PFSK-1 (cell line): Measurements from ENCODE around the gene GABRG2.

Experiments
- FOXP2 ChIP-seq: optimal IDR thresholded peaks from 2 replicates; pipeline ENCODE3; 2011; ENCODE audit warnings: borderline replicate concordance, control low read depth, inconsistent platforms; ENCODE audit not compliant: insufficient read depth; ENCODE audit errors: extremely low read length, extremely low read depth
- SIN3A ChIP-seq: IDR thresholded peaks from 2 replicates; pipeline ENCODE4 v1.6.1; 2012; ENCODE audit warnings: mild to moderate bottlenecking, low read length, moderate library complexity, borderline replicate concordance; ENCODE audit not compliant: insufficient read depth
- TF ChIP-seq, protein P1 (sequence below), 2 experiments: IDR thresholded peaks; 2 replicates each; pipeline versions ENCODE4 v1.6.1 to v1.8.0; 2011 to 2012; ENCODE audit warnings: low read depth in 2 of 2, low read length in 2 of 2, control low read depth in 1 of 2, inconsistent platforms in 1 of 2, mild to moderate bottlenecking in 1 of 2, moderate library complexity in 1 of 2; ENCODE audit not compliant: insufficient read depth in 1 of 2

- TF ChIP-seq, protein P1, sequence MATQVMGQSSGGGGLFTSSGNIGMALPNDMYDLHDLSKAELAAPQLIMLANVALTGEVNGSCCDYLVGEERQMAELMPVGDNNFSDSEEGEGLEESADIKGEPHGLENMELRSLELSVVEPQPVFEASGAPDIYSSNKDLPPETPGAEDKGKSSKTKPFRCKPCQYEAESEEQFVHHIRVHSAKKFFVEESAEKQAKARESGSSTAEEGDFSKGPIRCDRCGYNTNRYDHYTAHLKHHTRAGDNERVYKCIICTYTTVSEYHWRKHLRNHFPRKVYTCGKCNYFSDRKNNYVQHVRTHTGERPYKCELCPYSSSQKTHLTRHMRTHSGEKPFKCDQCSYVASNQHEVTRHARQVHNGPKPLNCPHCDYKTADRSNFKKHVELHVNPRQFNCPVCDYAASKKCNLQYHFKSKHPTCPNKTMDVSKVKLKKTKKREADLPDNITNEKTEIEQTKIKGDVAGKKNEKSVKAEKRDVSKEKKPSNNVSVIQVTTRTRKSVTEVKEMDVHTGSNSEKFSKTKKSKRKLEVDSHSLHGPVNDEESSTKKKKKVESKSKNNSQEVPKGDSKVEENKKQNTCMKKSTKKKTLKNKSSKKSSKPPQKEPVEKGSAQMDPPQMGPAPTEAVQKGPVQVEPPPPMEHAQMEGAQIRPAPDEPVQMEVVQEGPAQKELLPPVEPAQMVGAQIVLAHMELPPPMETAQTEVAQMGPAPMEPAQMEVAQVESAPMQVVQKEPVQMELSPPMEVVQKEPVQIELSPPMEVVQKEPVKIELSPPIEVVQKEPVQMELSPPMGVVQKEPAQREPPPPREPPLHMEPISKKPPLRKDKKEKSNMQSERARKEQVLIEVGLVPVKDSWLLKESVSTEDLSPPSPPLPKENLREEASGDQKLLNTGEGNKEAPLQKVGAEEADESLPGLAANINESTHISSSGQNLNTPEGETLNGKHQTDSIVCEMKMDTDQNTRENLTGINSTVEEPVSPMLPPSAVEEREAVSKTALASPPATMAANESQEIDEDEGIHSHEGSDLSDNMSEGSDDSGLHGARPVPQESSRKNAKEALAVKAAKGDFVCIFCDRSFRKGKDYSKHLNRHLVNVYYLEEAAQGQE (IDR thresholded peaks at IDR 0.05; ENCODE audit: insufficient read depth in 1 of 2, low read depth in 2 of 2, low read length in 2 of 2) = no peak
- TF ChIP-seq SIN3A (no peak), FOXP2 (no peak)
These were observed 42.3 kb upstream of the GABRG2 start for GRCh38 chr5:162025312-162025711.
